ENCODE data around the gene NEIL3.

GRCh38 chr4:177265729-177266128, 43.9 kb upstream of the NEIL3 start:
- no peak for TF ChIP-seq CTCF (IDR thresholded peaks at IDR 0.05)
- no peak for TF ChIP-seq EP300 (IDR thresholded peaks at IDR 0.05)
